Measurements from ENCODE around the gene GPR157. TPM values are rescaled to one million over a fixed set of nuclear protein-coding genes. Genes with fewer than 3 reads are reported as not detected.
A peak's percentile ranks its signal among the peaks of the same experiment; 100 is the strongest.
"Not testable (repeated sequence)": the region's sequence is repeated elsewhere in the genome, so short reads cannot be mapped to it uniquely, and the experiment has no call there.

GPR157 gene
- total and polyA plus RNA-seq, 5 donors from 2014 or later = 0.92 to 2.1 (median 1.2) TPM

DNA sequence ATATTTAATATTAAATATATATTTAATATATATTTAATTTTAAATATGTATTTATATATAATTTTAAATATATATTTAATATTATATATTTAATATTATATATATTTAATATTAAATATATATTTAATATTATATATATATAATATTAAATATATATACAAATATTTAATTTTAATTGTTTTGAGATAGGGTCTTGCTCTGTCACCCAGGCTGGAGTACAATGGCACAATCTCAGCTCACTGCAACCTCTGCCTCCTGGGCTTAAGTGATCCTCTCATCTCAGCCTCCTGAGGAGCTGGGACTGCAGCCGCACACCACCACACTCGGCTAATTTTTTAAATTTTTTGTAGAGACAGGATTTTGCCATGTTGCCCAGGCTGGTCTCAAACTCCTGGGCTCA is 5.2 kb downstream of the GPR157 start:
- not testable (repeated sequence) for H3K4me3 ChIP-seq (ENCODE audit: low read depth, low read length); H3K27me3 ChIP-seq (ENCODE audit: control insufficient read depth, insufficient read depth, low read length); H3K36me3 Mint-ChIP-seq; DNase-seq; H3K9me3 Mint-ChIP-seq; H3K9me3 ChIP-seq (ENCODE audit: control insufficient read depth in 2 of 2, low read length in 2 of 2); H3K4me3 Mint-ChIP-seq; H3K27ac Mint-ChIP-seq; H3K27me3 Mint-ChIP-seq; H3K36me3 ChIP-seq (ENCODE audit: control insufficient read depth, insufficient read depth, low read length); H3K27ac ChIP-seq (ENCODE audit: insufficient read depth, low read length, poor library complexity, severe bottlenecking); ATAC-seq (ENCODE audit: low read depth in 2 of 2)
- peaks cover 7 to 62% (median 19%) of the 10 kb centered on the region in 4 donors for H3K4me1 Mint-ChIP-seq
- H3K4me1 ChIP-seq (ENCODE audit: control insufficient read depth, insufficient read depth, low read length, poor library complexity, severe bottlenecking) = peaks cover 27% of the 10 kb centered on the region

- H3K4me1 Mint-ChIP-seq = peaks cover 7 to 45% (median 17%) of the 10 kb centered on the region in 4 donors
- no peaks in the 10 kb centered on the region for H3K36me3 ChIP-seq (ENCODE audit: control insufficient read depth, insufficient read depth, low read length)
- peak overlapping the region in 3 of 4 donors; percentile 69 to 78 (median 77) for H3K4me3 Mint-ChIP-seq
- DNase-seq (peak in 2 of 3 donors; percentile 39 to 87), ATAC-seq (ENCODE audit: low read depth in 2 of 2) (peak; percentile 80)
- H3K27me3 Mint-ChIP-seq = no peaks in the 10 kb centered on the region
- H3K4me3 ChIP-seq (ENCODE audit: low read depth, low read length) = peak overlapping the region; percentile 43
- peaks cover 12% of the 10 kb centered on the region for H3K4me1 ChIP-seq (ENCODE audit: control insufficient read depth, insufficient read depth, low read length, poor library complexity, severe bottlenecking)
- no peaks in the 10 kb centered on the region for H3K9me3 Mint-ChIP-seq
- peak overlapping the region; percentile 22 to 52 (median 29) for H3K27ac Mint-ChIP-seq
- H3K27ac ChIP-seq (ENCODE audit: insufficient read depth, low read length, poor library complexity, severe bottlenecking) = no peak overlapping the region
- H3K27me3 ChIP-seq (ENCODE audit: control insufficient read depth, insufficient read depth, low read length) = no peaks in the 10 kb centered on the region
- no peaks in the 10 kb centered on the region for H3K9me3 ChIP-seq (ENCODE audit: control insufficient read depth in 2 of 2, low read length in 2 of 2)
- peaks cover 9% of the 10 kb centered on the region for H3K36me3 Mint-ChIP-seq
These were observed 7.1 kb downstream of the GPR157 start for GRCh38 chr1:9121496-9122409.

- DNase-seq (no peak), ATAC-seq (ENCODE audit: low read depth in 2 of 2) (no peak)
- peaks cover 7 to 33% (median 15%) of the 10 kb centered on the region in 4 donors for H3K4me1 Mint-ChIP-seq
- Histone ChIP-seq H3K27me3 (ENCODE audit: control insufficient read depth, insufficient read depth, low read length) (no peaks in the 10 kb centered on the region), H3K27ac (ENCODE audit: insufficient read depth, low read length, poor library complexity, severe bottlenecking) (no peak overlapping the region), H3K36me3 (ENCODE audit: control insufficient read depth, insufficient read depth, low read length) (no peaks in the 10 kb centered on the region), H3K9me3 (ENCODE audit: control insufficient read depth in 2 of 2, low read length in 2 of 2) (no peaks in the 10 kb centered on the region), H3K4me1 (ENCODE audit: control insufficient read depth, insufficient read depth, low read length, poor library complexity, severe bottlenecking) (peaks cover 12% of the 10 kb centered on the region), H3K4me3 (ENCODE audit: low read depth, low read length) (no peak overlapping the region)
- no peaks in the 10 kb centered on the region for H3K9me3 Mint-ChIP-seq
- no peak overlapping the region for H3K4me3 Mint-ChIP-seq
- no peaks in the 10 kb centered on the region for H3K27me3 Mint-ChIP-seq
- peaks cover 9% of the 10 kb centered on the region for H3K36me3 Mint-ChIP-seq
- H3K27ac Mint-ChIP-seq = no peak overlapping the region
These were observed 8.5 kb downstream of the GPR157 start for GRCh38 chr1:9120312-9120958.

DNA sequence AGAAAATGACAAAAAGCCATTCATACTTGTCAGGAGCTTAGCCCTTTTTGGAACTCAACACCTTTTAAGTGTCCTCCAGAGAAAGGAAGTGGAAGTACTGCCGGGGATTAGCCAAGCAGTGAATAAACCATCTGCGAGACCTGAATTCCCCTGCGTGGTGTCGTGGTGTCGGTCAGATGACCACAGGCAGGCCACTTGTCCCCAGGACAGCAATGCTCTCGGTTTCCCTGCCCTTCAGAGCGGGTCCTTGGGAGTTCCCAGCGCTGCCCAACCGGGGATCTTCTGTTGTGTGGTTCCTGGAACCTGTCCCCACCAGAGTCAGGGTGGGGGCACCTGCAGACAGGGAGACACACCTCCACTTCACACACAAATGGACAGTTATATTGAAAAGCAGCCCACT is 9.2 kb downstream of the GPR157 start:
- Histone ChIP-seq H3K27me3 (ENCODE audit: control insufficient read depth, insufficient read depth, low read length) (no peaks in the 10 kb centered on the region), H3K9me3 (ENCODE audit: control insufficient read depth in 2 of 2, low read length in 2 of 2) (no peaks in the 10 kb centered on the region), H3K36me3 (ENCODE audit: control insufficient read depth, insufficient read depth, low read length) (no peaks in the 10 kb centered on the region), H3K4me1 (ENCODE audit: control insufficient read depth, insufficient read depth, low read length, poor library complexity, severe bottlenecking) (peaks cover 12% of the 10 kb centered on the region), H3K27ac (ENCODE audit: insufficient read depth, low read length, poor library complexity, severe bottlenecking) (no peak overlapping the region), H3K4me3 (ENCODE audit: low read depth, low read length) (no peak overlapping the region)
- Mint-ChIP-seq H3K9me3 (no peaks in the 10 kb centered on the region), H3K4me1 (peaks cover 7 to 29% (median 12%) of the 10 kb centered on the region in 4 donors), H3K36me3 (peaks cover 9% of the 10 kb centered on the region), H3K27me3 (no peaks in the 10 kb centered on the region), H3K4me3 (no peak overlapping the region), H3K27ac (no peak overlapping the region)
- ATAC-seq (ENCODE audit: low read depth in 2 of 2) = no peak
- DNase-seq = no peak

- H3K36me3 Mint-ChIP-seq = peaks cover 9% of the 10 kb centered on the region
- H3K27me3 ChIP-seq (ENCODE audit: control insufficient read depth, insufficient read depth, low read length) = no peaks in the 10 kb centered on the region
- no peaks in the 10 kb centered on the region for H3K36me3 ChIP-seq (ENCODE audit: control insufficient read depth, insufficient read depth, low read length)
- no peaks in the 10 kb centered on the region for H3K9me3 ChIP-seq (ENCODE audit: control insufficient read depth in 2 of 2, low read length in 2 of 2)
- H3K4me1 Mint-ChIP-seq = peaks cover 7 to 23% (median 10%) of the 10 kb centered on the region in 4 donors
- DNase-seq (no peak), ATAC-seq (ENCODE audit: low read depth in 2 of 2) (no peak)
- peaks cover 12% of the 10 kb centered on the region for H3K4me1 ChIP-seq (ENCODE audit: control insufficient read depth, insufficient read depth, low read length, poor library complexity, severe bottlenecking)
- H3K4me3 ChIP-seq (ENCODE audit: low read depth, low read length) = no peak overlapping the region
- H3K27ac ChIP-seq (ENCODE audit: insufficient read depth, low read length, poor library complexity, severe bottlenecking) = no peak overlapping the region
- no peak overlapping the region for H3K4me3 Mint-ChIP-seq
- no peaks in the 10 kb centered on the region for H3K9me3 Mint-ChIP-seq
- H3K27ac Mint-ChIP-seq = peak overlapping the region in 1 of 3 donors; percentile 32
- no peaks in the 10 kb centered on the region for H3K27me3 Mint-ChIP-seq
These were observed 10.7 kb downstream of the GPR157 start for GRCh38 chr1:9118186-9118585.

GRCh38 chr1:9115351-9116205 is 13.3 kb downstream of the GPR157 start:
- H3K27me3 Mint-ChIP-seq = no peaks in the 10 kb centered on the region
- H3K36me3 ChIP-seq (ENCODE audit: control insufficient read depth, insufficient read depth, low read length) = no peaks in the 10 kb centered on the region
- no peak overlapping the region for H3K4me3 Mint-ChIP-seq

More at GRCh38 chr1:9115351-9116205, 13.3 kb downstream of the GPR157 start:
- no peak overlapping the region for H3K4me3 ChIP-seq (ENCODE audit: low read depth, low read length)
- no peaks in the 10 kb centered on the region for H3K4me1 ChIP-seq (ENCODE audit: control insufficient read depth, insufficient read depth, low read length, poor library complexity, severe bottlenecking)
- H3K9me3 Mint-ChIP-seq = no peaks in the 10 kb centered on the region
- H3K36me3 Mint-ChIP-seq = peaks cover 9% of the 10 kb centered on the region
- no peak overlapping the region for H3K27ac ChIP-seq (ENCODE audit: insufficient read depth, low read length, poor library complexity, severe bottlenecking)
- ATAC-seq (ENCODE audit: low read depth in 2 of 2) (no peak), DNase-seq (no peak)
- H3K27me3 ChIP-seq (ENCODE audit: control insufficient read depth, insufficient read depth, low read length) = no peaks in the 10 kb centered on the region
- no peaks in the 10 kb centered on the region for H3K9me3 ChIP-seq (ENCODE audit: control insufficient read depth in 2 of 2, low read length in 2 of 2)
- peaks cover 0 to 6% (median 2%) of the 10 kb centered on the region in 4 donors for H3K4me1 Mint-ChIP-seq
- peak overlapping the region in 1 of 3 donors; percentile 5 for H3K27ac Mint-ChIP-seq

All from CD4-positive, CD25-positive, alpha-beta regulatory T cell (primary cell).